Prostate gland (tissue), 2 donors: Measurements from ENCODE around the gene PCSK4. TPM values are rescaled to one million over a fixed set of nuclear protein-coding genes. Genes with fewer than 3 reads are reported as not detected.

ENCODE experiments used
- DNase-seq: peaks from one replicate; pipeline ENCODE4 v3.0.0-alpha.2; 2019; ENCODE audit warnings: low spot score
- H3K27ac ChIP-seq, 2 donors: fragments of 200-600 bp; sonication (generic); 2 replicates each; pipeline ENCODE4 v1.5.1; 2017 to 2019
- H3K27me3 ChIP-seq: fragments of 200-600 bp; sonication (generic); replicated peaks from 2 replicates; pipeline ENCODE4 v1.5.1; 2019; ENCODE audit not compliant: insufficient read depth
- H3K36me3 ChIP-seq, 2 donors: fragments of 200-600 bp; sonication (generic); 1 replicate in 1 of 2; 2 replicates in 1 of 2; pipeline versions ENCODE4 v1.5.1 to v1.8.1; 2017 to 2019
- H3K4me1 ChIP-seq: fragments of 200-600 bp; sonication (generic); replicated peaks from 2 replicates; pipeline ENCODE4 v1.5.1; 2019
- H3K4me3 ChIP-seq, 2 donors: fragments of 200-600 bp; sonication (generic); 2 replicates each; pipeline ENCODE4 v1.5.1; 2017 to 2019
- H3K9me3 ChIP-seq: fragments of 200-600 bp; sonication (generic); 2 replicates; pipeline ENCODE4 v1.5.1; 2017
- CTCF ChIP-seq, 4 experiments: fragments of 200-600 bp in 2 of 4; fragments of 450-650 bp in 2 of 4; sonication (generic) in 2 of 4; IDR thresholded peaks; 1 replicate in 3 of 4; 2 replicates in 1 of 4; pipeline ENCODE4 v1.5.1; 2016 to 2019; ENCODE audit warnings: antibody characterized with exemption in 4 of 4, mild to moderate bottlenecking in 2 of 4, moderate library complexity in 2 of 4
- POLR2A ChIP-seq: fragments of 450-650 bp; IDR thresholded peaks from one replicate; pipeline ENCODE4 v1.6.1; 2016; ENCODE audit warnings: antibody characterized with exemption, mild to moderate bottlenecking
- POLR2AphosphoS5 ChIP-seq: sonication (generic); formaldehyde crosslinking; IDR thresholded peaks from one replicate; pipeline ENCODE4 v1.6.1; 2017; ENCODE audit warnings: antibody characterized with exemption
- WGBS: methylation state at CpG from one replicate; pipeline ENCODE4 v1.1.5; 2018; 5-methylcytosine and 5-hydroxymethylcytosine counted together
- intact Hi-C: fragments of 100-400 bp; cut with DNase I; formaldehyde crosslinking; loops from one replicate; pipeline ENCODE4 v1.14.2; 2022
- total RNA-seq, 2 donors: library from RNA; depleted of rRNA; stranded (reverse); fragments of >200 nt; gene quantifications; one replicate each; pipeline ENCODE4 v1.1.0, GENCODE V29; 2016

Gene PCSK4
- total RNA-seq, 2 donors from 2014 or later: 8.1 to 22.9 TPM

- intact Hi-C loops: no loop called here
- no peaks in the 10 kb centered on the region for H3K4me1 ChIP-seq
- WGBS: 65% methylated on average over 38 of the region's 40 CpGs
- no peaks in the 10 kb centered on the region for H3K9me3 ChIP-seq
- no peak for DNase-seq
- no peak overlapping the region for H3K27ac ChIP-seq
- H3K4me3 ChIP-seq: no peak overlapping the region
- H3K36me3 ChIP-seq: no peaks in the 10 kb centered on the region
- no peak for TF ChIP-seq POLR2A
- TF ChIP-seq CTCF (IDR thresholded peaks at IDR 0.05): no peak
- no peak for TF ChIP-seq POLR2AphosphoS5
- no peaks in the 10 kb centered on the region for H3K27me3 ChIP-seq
Measured at GRCh38 chr19:1495799-1496713, 5.9 kb upstream of the PCSK4 start.

- intact Hi-C loops: no loop called here
Measured at GRCh38 chr19:1495051-1495798, 5.1 kb upstream of the PCSK4 start.

GRCh38 chr19:1494115-1494815 lies 4.1 kb upstream of the PCSK4 start:
- Histone ChIP-seq H3K36me3 (no peaks in the 10 kb centered on the region), H3K9me3 (no peaks in the 10 kb centered on the region), H3K27ac (no peak overlapping the region), H3K4me1 (no peaks in the 10 kb centered on the region), H3K4me3 (no peak overlapping the region), H3K27me3 (no peaks in the 10 kb centered on the region)
- no peak for DNase-seq
- 71% methylated on average over 15 of the region's 15 CpGs for WGBS
- TF ChIP-seq CTCF (IDR thresholded peaks at IDR 0.05): no peak
- TF ChIP-seq POLR2A: no peak
- TF ChIP-seq POLR2AphosphoS5: no peak
- intact Hi-C loops: no loop called here

More at GRCh38 chr19:1495051-1495798, 5.1 kb upstream of the PCSK4 start:
- TF ChIP-seq POLR2AphosphoS5 (no peak), POLR2A (no peak), CTCF (IDR thresholded peaks at IDR 0.05) (no peak)
- no peaks in the 10 kb centered on the region for H3K4me1 ChIP-seq
- no peaks in the 10 kb centered on the region for H3K36me3 ChIP-seq
- DNase-seq: no peak
- 88% methylated on average over 36 of the region's 37 CpGs for WGBS
- no peak overlapping the region for H3K4me3 ChIP-seq
- no peak overlapping the region for H3K27ac ChIP-seq
- no peaks in the 10 kb centered on the region for H3K9me3 ChIP-seq
- H3K27me3 ChIP-seq: no peaks in the 10 kb centered on the region

GRCh38 chr19:1492474-1493006 lies 2.4 kb upstream of the PCSK4 start:
- intact Hi-C loops: no loop called here
- no peak for DNase-seq
- no peaks in the 10 kb centered on the region for H3K36me3 ChIP-seq
- TF ChIP-seq CTCF (IDR thresholded peaks at IDR 0.05) (no peak), POLR2A (no peak), POLR2AphosphoS5 (no peak)
- H3K4me1 ChIP-seq: no peaks in the 10 kb centered on the region
- H3K9me3 ChIP-seq: no peaks in the 10 kb centered on the region
- no peak overlapping the region for H3K4me3 ChIP-seq
- H3K27me3 ChIP-seq: no peaks in the 10 kb centered on the region
- no peak overlapping the region for H3K27ac ChIP-seq
- WGBS: 82% methylated on average over 10 of the region's 10 CpGs
